Measurements from ENCODE around the gene NR4A3.
"Not testable (repeated sequence)": the region's sequence is repeated elsewhere in the genome, so short reads cannot be mapped to it uniquely, and the experiment has no call there.

Gene NR4A3

DNA sequence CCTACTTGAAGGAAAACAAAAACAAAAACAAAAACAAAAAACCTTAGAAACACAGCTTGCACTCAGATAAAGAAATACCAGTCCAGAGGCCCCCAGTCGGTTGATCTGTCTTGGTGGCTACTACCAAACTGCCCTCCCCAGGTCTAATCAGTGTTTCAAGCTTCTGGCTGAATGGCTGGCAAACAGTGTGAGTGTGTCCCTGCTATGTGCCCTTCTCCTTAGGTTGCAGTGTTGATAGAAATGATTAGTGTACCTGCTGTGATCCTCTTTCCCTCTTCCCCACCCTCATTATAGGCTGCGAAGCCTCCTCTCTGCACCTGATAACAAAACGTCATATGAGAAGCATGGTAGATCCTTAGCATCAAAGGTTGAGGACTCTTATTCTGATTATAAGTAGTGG is 12.8 kb downstream of the NR4A3 start:
- no peak for DNase-seq (ENCODE audit: low read depth)

DNA sequence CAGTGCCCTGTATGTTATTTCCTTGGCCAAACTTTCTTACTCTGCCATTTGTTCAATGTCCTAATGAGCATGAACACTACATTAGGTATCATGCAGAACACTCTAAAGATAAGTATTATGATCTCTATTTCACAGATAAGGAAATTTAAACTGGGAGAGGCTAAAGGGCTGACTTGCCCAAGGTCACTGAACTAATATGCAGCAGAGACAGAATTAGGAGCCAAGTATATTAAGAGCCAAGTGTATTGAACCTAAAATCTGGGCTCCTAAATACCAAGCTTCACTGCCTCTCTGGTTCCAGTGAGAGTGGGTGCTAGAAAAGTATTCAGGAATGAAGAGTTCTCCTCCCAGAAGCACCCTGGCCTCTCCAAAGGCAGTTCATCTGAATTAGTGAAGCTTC is 13.5 kb downstream of the NR4A3 start:
- no peak for DNase-seq (ENCODE audit: low read depth)

DNA sequence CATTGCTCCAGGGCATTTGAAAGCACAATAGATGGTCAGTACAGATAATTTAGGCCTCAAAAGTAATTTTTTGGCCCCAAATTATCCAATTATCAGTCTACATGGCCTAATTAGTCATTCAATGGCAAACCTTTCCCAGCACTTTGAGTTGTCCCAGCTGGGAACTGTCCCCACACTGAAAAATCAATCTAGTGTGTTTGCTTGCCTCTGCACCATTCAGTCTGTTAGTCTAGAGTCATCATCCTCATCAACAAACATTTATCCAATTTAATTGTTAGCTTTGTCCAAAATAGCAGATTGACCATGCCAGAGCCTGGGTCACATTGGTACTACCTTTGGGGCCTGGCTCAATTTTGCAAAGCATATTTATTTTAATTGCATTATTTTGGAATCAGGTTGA is 13.9 kb downstream of the NR4A3 start:
- DNase-seq (ENCODE audit: low read depth): no peak

DNA sequence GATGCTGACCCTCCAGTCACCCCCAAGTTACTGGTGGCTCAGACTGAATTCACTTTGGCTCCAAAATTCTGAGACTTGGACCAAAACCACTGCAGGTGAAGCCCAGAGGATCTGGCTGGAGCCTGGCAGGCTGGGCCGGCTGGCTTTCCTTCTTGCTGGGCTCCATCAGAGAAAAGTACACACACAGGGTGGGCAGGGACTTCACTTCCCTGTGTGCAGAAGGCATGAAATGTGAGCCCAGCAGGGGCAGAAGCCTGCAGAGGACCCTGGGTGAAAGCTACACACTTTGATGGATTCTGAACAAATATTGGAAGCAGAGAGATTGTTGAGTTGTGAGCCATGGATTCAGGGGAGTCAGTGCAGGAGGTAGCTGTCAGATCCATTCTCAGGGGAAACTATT is 18.4 kb downstream of the NR4A3 start:
- no peak for DNase-seq (ENCODE audit: low read depth)

DNA sequence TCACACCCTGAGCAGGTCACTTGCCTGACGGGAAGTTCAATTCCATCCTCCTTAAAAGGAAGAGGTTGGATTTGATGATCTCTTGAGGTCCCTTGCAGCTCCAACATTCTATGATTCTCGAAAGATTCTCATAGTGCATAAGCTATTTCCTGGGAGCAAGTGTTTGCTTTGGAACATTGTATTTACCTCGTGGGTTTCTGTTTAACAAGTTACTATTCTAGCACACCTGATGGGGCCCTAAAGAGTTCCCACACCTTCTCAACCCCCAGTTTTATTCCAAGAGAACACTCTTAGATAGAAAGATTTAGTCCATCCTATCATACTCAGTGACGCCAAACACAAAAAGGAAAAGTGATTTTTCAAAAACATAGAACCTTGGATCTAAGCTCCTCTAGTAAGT is 23.4 kb downstream of the NR4A3 start:
- no peak for DNase-seq (ENCODE audit: low read depth)

DNA sequence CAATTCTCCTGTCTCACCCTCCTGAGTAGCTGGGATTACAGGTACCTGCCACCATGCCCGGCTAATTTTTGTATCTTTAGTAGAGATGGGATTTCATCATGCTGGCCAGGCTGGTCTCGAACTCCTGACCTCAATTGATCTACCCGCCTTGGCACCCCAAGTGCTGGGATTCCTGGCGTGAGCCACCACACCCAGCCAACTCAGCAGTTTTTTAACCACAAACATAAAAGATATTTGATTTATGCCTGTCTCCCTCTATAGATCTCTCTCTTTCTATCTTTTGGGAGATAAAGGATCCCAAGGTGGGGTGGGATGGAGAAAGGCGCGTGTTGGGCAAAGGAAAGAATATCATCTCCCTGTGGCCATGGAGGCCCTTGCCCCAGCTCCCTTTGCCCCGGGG is 26.8 kb downstream of the NR4A3 start:
- no peak for DNase-seq (ENCODE audit: low read depth)

DNA sequence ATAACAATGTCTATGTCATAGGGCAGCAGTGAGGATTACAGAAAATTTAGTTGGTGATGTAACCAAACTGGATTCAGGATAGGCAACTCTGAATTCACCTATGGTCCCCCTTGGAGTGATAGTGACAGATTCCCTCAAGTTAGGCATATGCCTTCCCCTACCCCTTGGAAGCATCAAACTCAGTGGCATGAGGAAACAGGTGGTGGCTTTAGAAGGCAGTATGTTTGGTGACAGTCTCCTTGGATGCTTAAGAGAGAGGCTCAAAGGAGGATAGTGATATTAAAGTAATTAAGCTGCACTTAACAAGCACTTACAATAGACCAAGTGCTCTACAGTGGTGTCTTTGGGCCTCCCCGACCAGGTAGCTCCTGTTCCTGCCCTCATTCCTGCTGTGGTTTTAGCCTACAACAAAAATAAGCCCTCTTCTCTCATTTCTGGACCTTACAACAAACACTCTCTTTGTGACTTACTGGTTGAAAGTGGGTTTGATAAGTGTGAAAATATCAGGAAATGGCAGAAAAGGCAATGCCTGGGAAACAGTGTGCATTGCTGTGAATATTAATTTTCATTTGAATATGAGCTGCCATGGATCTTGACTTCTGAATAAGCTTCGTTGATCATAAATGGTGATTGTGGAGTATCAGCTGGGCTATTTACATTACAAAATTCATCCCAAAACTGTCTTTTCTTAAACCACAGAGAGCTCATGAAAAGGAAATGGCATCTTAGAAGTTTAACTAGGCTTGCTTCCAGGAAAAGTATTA is 29.2 kb downstream of the NR4A3 start:
- no peak for DNase-seq (ENCODE audit: low read depth)

DNA sequence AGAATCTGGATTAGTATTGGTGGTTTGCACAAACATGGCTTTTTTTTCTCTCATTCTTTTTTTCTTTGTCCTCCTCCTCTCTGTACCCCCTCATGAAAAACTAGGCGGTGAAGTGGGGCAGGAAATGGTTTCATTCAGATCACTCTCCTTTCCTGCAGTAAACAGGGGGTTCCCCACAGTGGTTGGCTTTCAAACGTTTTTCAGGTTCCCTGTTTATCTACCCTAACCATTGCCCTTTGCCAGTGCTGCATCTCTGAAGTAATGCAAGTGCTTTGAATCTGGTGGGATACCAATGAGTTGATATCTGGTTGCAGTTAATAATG is 29.8 kb downstream of the NR4A3 start:
- DNase-seq (ENCODE audit: low read depth): no peak

DNA sequence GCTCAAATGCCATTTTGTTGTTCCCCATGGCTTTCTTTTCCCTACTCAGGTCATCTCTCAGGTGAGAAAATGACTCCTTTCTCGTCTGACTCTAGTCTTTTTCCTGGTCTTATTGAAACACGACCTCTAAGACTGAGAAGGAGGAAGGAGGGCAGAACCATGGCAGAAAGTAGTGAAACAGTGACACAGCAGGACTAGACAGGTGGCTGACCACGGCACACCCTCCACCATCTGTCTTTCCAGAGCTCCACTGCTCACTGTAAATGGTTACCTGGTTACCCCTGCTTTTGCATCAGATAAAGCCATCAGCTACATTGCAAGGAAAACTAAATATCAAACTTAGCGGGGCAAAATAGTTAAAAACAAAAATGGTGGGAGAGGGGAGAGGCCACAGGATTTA is 30.9 kb downstream of the NR4A3 start:
- DNase-seq (ENCODE audit: low read depth): no peak

DNA sequence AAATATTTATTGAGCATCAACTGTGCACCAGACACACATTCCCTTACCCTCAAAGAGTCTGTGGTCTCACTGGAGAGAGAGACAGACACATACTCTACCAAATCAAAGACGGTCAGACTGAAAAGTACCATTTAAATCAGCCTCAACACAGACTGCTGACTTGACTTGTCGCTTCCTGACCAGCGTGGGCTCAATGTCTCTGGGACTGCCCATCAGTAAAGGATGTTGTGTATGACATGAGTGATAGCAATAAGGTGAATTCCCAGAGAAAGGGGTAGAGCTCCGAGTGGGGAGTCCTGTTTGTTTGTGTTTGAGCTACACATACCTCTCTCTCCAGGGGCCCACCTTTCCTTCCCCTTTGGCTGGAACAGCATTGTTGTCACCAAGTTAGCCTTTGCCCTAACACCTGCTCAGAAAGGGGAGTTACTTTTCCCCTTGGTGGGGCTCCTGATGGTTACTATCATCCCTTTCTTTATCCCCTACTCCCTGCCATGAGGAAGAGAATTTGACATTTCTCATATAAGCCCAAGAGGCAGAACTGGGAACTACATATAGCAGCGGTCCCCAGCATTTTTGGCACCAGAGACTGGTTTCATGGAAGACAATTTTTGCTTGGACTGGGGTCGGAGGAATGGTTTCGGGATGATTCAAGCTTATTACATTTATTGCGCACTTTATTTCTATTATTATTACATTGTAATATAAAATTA is 33.9 kb downstream of the NR4A3 start:
- DNase-seq (ENCODE audit: low read depth): no peak

DNA sequence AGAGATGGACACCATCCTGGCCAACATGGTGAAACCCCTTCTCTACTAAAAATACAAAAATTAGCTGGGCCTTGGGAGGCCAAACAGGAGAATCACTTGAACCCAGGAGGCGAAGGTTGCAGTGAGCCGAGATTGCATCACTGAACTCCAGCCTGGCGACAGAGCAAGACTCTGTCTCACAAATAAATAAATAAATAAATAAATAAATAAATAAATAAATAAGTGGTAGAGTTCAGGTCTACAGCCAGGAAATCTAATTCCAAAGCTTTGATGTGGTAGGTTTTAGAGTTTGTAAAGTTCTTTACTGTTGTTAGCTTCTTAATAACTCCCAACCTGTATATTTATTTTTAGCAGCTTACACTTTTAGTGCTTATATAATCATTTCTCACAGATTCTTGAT is 35.9 kb downstream of the NR4A3 start:
- not testable (repeated sequence) for DNase-seq (ENCODE audit: low read depth)

DNA sequence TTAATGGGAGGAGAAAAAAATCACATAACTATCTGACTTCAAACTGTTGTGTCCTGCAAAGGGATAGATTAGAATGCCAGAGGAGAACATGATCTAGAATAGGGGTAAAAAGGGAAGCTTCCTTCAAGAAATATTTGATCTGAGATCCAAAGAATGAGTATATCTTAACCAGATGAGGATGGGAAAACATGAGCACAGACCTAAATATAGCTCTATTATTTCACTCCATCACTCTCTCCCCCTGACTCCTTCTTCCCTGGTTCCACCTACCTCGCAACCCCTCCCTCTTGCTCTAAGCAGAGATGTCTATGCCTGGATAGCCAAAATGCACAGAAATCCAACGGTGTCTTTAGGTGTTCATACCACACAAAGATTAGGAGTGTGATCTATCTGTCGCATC is 36.4 kb downstream of the NR4A3 start:
- no peak for DNase-seq (ENCODE audit: low read depth)

DNA sequence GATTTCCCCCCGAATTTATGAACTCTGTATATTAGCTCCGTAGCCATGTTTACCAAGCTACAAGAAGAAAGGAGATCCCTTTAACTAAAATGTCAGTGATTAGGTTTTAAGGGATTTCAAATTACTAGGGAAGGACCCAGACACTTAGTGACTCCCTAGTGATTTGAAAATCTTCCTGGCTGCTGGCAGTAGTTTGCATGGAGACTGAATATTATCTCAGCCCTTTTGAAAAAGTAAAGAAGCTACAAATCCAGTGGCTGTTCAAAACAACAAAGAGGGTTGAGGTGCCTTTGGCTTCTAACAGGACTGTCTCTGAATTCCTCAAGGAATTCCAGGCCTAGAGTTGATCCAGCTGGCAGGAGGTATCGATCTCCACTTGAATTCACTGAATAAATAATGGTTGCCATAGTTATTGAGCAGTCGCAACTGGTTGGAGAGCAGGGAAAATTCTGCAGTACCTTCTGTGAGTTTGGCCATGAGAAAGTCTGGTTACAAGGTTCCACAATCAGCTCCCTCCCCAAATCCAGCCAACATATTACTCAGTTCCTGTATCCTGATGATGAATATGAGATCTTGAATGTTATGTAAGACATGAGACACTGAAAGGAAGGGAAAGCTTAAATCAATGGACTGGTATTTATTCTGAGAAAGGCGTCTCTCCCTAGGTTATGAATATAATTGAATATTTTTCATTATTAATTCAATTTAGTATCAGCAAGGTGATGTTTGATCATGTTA is 37.7 kb downstream of the NR4A3 start:
- no peak for DNase-seq (ENCODE audit: low read depth)

DNA sequence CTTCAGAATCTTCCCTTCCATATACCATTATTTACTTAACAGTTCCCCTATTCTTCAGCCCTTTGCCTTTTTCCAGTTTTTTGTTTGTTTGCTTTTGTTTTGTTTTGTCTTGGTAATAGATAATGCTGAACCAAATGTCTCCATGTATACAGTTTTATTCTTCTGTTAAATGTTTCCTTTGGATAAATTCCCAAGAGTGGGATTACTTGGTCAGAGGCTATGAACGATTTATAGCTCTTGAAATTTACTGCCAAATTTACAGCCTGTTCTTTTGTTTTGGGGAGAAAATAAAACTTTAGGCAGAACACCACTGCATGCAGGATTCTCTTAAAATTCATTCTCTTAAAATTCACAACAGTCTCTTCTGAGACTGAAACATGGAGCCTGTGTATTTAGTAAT is 38.6 kb downstream of the NR4A3 start:
- DNase-seq (ENCODE audit: low read depth): no peak

DNA sequence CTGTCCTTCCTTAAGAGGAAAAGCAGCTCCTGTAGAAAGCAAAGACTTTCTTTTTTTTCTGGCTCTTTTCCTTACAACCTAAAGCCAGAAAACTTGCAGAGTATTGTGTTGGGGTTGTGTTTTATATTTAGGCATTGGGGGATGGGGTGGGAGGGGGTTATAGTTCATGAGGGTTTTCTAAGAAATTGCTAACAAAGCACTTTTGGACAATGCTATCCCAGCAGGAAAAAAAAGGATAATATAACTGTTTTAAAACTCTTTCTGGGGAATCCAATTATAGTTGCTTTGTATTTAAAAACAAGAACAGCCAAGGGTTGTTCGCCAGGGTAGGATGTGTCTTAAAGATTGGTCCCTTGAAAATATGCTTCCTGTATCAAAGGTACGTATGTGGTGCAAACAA is 42.3 kb downstream of the NR4A3 start:
- no peak for DNase-seq (ENCODE audit: low read depth)

DNA sequence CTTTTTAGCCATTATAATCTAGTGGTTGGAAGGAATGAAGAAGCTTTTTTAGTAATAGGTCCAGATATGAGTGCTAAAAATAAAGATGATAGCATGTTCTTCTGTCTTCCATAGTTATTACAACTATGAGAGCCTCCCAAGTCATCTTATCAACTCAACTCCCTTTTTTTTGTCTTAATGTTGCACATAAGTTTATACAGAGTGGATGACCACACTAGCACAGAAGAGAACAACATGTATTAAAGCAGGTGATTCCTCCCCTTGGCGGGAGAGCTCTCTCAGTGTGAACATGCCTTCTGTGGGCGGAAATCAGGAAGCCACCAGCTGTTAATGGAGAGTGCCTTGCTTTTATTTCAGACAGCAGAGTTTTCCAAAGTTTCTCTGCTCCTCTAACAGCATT is 44.7 kb downstream of the NR4A3 start:
- DNase-seq (ENCODE audit: low read depth): no peak

DNA sequence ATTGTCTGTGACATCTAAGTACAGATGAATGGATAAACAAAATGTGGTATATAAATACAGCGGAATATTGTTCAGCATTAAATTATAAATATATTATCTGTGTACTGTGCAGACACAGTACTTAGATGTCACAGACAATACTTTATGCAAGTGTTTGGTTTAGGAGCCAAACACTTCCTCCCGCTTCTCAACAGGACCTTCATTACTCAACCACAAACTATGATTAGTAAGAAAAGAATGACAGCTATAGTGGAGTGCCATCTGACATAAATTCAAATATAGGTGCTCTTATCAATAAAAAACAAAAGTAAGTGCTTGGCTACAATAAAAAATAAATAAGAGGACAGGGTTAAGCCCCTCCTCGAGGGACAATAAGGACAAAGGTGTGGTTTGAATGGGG is 45.9 kb downstream of the NR4A3 start:
- no peak for DNase-seq (ENCODE audit: low read depth)

DNA sequence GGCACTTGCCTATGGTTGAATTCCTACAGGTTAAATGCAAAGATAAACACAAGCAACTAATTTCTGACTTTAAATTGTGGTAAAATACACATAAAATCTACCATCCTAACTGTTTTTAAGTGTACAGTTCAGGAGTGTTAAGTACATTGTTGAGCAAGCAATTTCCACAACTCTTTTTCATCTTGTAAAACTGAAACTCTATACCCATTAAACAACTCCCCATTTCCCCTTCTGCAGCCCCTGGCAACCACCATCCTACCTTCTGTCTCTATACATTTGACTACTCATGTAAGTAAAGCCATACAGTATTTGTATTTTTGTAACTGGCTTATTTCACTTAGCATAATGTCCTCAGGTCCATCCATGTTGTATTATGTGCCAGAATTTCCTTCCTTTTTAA is 46.3 kb downstream of the NR4A3 start:
- no peak for DNase-seq (ENCODE audit: low read depth)

DNA sequence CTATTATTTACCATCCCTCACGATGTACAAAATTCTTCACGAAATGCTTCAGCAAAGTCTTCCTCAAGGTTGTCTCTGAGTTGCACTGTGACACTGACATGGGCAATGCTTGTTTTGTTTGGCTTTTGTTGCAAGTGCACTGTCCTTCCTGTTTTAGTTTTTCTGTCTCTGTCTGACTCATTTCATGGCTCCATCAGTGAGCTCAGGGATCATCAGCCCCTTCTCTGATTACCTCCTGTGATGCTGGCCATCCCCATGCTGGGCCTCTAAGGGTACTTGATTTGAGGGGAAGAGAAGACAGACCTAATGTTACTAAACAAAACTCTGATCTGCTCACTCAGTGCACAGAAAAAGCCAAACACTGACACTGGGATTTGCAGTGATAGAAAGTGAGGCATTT is 47.2 kb downstream of the NR4A3 start:
- DNase-seq (ENCODE audit: low read depth): no peak

DNA sequence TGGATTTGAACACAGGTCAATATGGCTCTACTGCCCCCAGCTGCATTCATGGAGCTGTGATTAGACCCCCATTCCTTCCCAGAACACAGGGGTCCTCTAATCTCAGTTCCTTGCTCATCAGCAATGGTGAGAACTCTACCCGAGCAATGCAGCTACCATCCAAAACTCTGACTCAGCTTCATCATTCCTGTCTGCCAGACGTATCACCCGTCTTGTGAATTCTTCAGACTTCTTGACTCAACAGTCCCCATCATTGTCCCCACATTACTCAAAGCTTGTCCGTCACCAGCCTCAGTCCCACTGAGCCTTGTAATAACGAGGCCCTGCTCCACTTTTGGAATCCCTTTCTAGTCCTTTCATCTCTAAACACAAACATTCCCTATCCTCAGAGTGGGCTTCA is 48.4 kb downstream of the NR4A3 start:
- no peak for DNase-seq (ENCODE audit: low read depth)

DNA sequence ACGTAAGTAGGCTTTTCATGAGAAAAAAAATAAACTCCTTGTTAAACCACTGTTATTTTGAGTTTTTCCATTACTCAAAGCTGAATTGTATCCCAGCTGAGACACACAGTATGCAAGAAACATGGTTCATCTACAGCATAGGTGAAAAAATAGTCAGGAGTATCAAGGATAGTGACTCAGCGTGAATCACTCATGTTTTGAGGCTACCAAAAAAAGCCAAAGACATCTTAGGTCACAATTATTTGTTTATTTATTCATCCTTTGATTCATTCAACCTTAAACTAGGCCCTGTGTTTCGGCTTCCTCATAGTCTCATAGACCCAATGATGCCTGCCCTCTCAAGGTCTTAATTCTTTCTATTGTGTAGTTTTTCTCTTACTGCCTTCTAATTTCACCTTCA is 51.8 kb downstream of the NR4A3 start:
- DNase-seq (ENCODE audit: low read depth): no peak

DNA sequence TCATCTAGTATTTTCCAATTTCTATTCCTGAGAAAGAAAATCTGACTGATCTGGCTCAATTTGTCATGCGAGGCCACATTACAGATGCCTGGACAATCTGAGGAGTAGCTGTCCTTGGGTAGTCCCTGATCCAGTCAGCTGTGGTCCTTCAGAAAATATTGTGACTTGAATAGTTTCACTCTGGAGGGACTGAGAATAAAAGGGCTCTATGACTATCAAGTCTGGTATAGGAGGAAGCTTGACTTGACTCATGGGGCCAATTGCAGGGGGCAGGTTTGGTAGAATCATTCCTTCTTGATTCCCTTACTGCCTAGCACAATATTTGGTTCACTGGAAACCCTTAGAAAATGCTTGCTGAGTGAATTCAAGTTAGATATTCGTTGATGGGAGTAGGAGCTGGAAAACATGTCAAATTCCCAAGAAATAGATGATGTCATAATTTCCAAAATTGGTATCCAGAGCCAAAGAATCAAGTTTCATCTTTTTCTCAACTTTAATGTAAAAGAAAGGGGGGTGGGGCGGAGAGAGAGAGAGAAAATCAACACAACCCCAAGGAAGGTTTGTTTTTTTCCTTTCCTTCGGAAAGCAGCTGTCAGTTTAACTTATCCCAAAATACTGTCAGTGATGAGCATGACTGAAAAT is 52.4 kb downstream of the NR4A3 start:
- no peak for DNase-seq (ENCODE audit: low read depth)

DNA sequence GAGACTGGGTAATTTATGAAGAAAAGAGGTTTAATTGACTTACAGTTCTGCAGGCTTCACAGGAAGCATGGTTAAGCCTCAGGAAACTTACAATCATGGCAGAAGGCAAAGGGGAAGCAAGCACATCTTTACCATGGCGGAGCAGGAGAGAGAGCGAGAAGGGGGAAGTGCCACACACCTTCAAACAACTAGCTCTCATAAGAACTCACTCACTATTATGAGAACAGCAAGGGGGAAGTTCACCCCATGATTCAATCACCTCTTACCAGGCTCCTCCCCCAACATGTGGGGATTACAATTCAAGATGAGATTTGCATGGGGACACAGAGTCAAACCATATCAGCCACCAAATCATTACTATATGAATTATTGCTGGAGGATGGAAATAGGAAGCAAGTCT is 54.5 kb downstream of the NR4A3 start:
- DNase-seq (ENCODE audit: low read depth): no peak
